HL-60 (cell line): ENCODE data around the gene ELF4.

ENCODE experiments used
- DNase-seq, 2 experiments: peaks; one replicate each; pipeline ENCODE4 v3.0.0-alpha.2; 2010 to 2020; ENCODE audit warnings: low read depth in 1 of 2, low spot score in 1 of 2
- H3K27ac ChIP-seq: fragments of 250-450 bp; sonication (Bioruptor Pico); replicated peaks from 2 replicates; pipeline ENCODE4 v1.5.1; 2020; ENCODE audit warnings: mild to moderate bottlenecking, moderate library complexity
- H3K27me3 ChIP-seq: fragments of 250-450 bp; sonication (Bioruptor Pico); 2 replicates; pipeline ENCODE4 v1.5.1; 2021; ENCODE audit warnings: mild to moderate bottlenecking, moderate library complexity; ENCODE audit not compliant: insufficient read depth, poor library complexity, severe bottlenecking
- H3K4me3 ChIP-seq: replicated peaks from 2 replicates; pipeline ENCODE4 v1.5.1; 2011; ENCODE audit warnings: mild to moderate bottlenecking, control low read depth, low read length; ENCODE audit not compliant: insufficient read depth
- GABPA ChIP-seq: IDR thresholded peaks from 2 replicates; pipeline ENCODE4 v1.6.1; 2012; ENCODE audit warnings: low read depth
- POLR2AphosphoS5 ChIP-seq: IDR thresholded peaks from 2 replicates; pipeline ENCODE4 v1.6.1; 2012; ENCODE audit warnings: low read depth
- SPI1 ChIP-seq: IDR thresholded peaks from 2 replicates; pipeline ENCODE4 v1.6.1; 2012; ENCODE audit warnings: low read depth, mild to moderate bottlenecking, borderline replicate concordance
- TF ChIP-seq, protein P1 (sequence below): IDR thresholded peaks from 2 replicates; pipeline ENCODE4 v1.6.1; 2012; ENCODE audit warnings: low read depth; ENCODE audit not compliant: insufficient replicate concordance
- TF ChIP-seq, protein P2 (sequence below): IDR thresholded peaks from one replicate; pipeline ENCODE4 v1.5.1; 2011; ENCODE audit warnings: low read length, control low read depth, inconsistent platforms; ENCODE audit not compliant: insufficient read depth

Gene ELF4

DNA sequence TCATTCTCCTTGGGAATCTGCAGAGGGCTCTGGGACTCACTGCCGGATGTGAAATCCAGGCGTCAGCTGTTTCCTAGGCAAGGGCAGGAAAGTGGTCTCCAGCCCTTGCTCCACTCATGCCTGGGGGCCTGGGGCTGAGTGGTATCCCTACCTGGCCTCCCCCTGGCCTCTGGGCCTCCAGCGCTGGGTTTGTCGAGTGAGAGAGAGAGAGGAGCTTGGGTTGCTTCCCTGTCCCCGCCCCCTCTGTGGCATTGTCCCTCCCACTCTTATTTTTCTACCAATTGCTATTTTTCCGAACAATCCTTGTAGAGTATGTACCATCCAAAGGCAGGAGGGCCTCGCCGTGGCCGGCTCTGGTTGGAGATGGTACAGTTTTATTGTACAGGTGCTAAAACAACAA is 53.1 kb downstream of the ELF4 start:
- TF ChIP-seq POLR2AphosphoS5 (no peak), SPI1 (no peak), GABPA (no peak)
- TF ChIP-seq, protein P1, sequence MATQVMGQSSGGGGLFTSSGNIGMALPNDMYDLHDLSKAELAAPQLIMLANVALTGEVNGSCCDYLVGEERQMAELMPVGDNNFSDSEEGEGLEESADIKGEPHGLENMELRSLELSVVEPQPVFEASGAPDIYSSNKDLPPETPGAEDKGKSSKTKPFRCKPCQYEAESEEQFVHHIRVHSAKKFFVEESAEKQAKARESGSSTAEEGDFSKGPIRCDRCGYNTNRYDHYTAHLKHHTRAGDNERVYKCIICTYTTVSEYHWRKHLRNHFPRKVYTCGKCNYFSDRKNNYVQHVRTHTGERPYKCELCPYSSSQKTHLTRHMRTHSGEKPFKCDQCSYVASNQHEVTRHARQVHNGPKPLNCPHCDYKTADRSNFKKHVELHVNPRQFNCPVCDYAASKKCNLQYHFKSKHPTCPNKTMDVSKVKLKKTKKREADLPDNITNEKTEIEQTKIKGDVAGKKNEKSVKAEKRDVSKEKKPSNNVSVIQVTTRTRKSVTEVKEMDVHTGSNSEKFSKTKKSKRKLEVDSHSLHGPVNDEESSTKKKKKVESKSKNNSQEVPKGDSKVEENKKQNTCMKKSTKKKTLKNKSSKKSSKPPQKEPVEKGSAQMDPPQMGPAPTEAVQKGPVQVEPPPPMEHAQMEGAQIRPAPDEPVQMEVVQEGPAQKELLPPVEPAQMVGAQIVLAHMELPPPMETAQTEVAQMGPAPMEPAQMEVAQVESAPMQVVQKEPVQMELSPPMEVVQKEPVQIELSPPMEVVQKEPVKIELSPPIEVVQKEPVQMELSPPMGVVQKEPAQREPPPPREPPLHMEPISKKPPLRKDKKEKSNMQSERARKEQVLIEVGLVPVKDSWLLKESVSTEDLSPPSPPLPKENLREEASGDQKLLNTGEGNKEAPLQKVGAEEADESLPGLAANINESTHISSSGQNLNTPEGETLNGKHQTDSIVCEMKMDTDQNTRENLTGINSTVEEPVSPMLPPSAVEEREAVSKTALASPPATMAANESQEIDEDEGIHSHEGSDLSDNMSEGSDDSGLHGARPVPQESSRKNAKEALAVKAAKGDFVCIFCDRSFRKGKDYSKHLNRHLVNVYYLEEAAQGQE, result no peak
- TF ChIP-seq, protein P2, sequence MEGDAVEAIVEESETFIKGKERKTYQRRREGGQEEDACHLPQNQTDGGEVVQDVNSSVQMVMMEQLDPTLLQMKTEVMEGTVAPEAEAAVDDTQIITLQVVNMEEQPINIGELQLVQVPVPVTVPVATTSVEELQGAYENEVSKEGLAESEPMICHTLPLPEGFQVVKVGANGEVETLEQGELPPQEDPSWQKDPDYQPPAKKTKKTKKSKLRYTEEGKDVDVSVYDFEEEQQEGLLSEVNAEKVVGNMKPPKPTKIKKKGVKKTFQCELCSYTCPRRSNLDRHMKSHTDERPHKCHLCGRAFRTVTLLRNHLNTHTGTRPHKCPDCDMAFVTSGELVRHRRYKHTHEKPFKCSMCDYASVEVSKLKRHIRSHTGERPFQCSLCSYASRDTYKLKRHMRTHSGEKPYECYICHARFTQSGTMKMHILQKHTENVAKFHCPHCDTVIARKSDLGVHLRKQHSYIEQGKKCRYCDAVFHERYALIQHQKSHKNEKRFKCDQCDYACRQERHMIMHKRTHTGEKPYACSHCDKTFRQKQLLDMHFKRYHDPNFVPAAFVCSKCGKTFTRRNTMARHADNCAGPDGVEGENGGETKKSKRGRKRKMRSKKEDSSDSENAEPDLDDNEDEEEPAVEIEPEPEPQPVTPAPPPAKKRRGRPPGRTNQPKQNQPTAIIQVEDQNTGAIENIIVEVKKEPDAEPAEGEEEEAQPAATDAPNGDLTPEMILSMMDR, result no peak
- H3K27me3 ChIP-seq, result no peaks in the 10 kb centered on the region
- no peak overlapping the region for H3K4me3 ChIP-seq
- DNase-seq, result no peak
- H3K27ac ChIP-seq, result no peak overlapping the region

DNA sequence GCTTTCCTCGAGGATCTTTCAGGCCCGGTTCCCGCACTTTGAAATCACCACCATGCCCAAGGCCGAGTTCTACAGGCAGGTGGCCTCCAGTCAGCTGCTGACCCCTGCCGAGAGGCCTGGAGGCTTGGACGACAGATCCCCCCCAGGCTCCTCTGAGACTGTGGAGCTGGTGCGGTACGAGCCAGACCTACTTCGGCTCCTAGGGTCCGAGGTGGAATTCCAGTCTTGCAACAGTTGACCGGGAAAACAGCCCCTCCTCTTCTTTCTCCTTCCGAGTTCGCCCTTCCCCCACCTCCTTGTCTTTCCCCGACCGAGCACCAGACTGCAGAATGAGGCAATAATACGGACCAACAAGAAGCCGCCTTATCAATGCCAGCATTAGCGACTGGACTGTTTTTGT is 54.4 kb downstream of the ELF4 start:
- no peak for DNase-seq
- no peak overlapping the region for H3K4me3 ChIP-seq
- no peak for TF ChIP-seq GABPA
- no peak for TF ChIP-seq POLR2AphosphoS5
- TF ChIP-seq, protein P1, result no peak
- TF ChIP-seq SPI1, result no peak
- TF ChIP-seq, protein P2, result no peak
- H3K27me3 ChIP-seq, result no peaks in the 10 kb centered on the region
- H3K27ac ChIP-seq, result no peak overlapping the region

DNA sequence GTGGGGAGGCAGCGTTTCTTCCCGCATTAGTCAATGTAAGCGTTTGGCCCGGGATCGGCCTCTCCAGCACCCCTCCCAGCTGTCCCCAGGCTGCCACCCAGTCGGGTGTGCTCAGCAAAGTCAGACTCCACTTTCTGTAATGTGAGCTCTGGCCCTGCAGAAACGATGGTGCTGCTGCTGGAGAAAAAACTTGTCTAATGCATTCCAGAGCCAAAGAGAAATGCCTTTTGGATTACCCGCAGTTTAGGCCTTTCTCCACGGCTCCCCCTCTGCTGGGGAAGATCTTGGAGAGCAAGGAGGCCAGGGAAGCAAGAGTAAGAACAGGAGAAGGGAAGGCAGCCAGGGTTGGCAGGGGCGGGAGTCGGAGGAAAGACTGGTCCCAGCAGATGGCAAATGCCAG is 55.2 kb downstream of the ELF4 start:
- DNase-seq, result no peak
- no peaks in the 10 kb centered on the region for H3K27me3 ChIP-seq
- H3K4me3 ChIP-seq, result no peak overlapping the region
- H3K27ac ChIP-seq, result no peak overlapping the region
- TF ChIP-seq SPI1, result no peak
- TF ChIP-seq, protein P2, result no peak
- TF ChIP-seq, protein P1, result no peak
- no peak for TF ChIP-seq POLR2AphosphoS5
- TF ChIP-seq GABPA, result no peak
